Large intestine (tissue), 3 donors: Measurements from ENCODE around the gene TSNAXIP1. TPM values are rescaled to one million over a fixed set of nuclear protein-coding genes. Genes with fewer than 3 reads are reported as not detected.
A peak's percentile ranks its signal among the peaks of the same experiment; 100 is the strongest.

Experiments used
- DNase-seq, 2 donors: peaks; one replicate each; pipeline versions ENCODE4 v3.0.0 to v3.0.0-alpha.2; 2013
- H3K27ac ChIP-seq: one replicate; pipeline ENCODE4 v1.5.1; 2013; ENCODE audit warnings: low read length
- H3K27me3 ChIP-seq: 2 replicates; pipeline ENCODE4 v1.6.1; 2013; ENCODE audit warnings: low read length; ENCODE audit not compliant: control insufficient read depth, insufficient read depth
- H3K36me3 ChIP-seq: 2 replicates; pipeline ENCODE4 v1.6.1; 2013; ENCODE audit warnings: low read length; ENCODE audit not compliant: control insufficient read depth, insufficient read depth
- H3K4me1 ChIP-seq: one replicate; pipeline ENCODE4 v1.6.1; 2013; ENCODE audit warnings: low read length; ENCODE audit not compliant: control insufficient read depth, insufficient read depth
- H3K4me3 ChIP-seq: one replicate; pipeline ENCODE4 v1.5.1; 2013; ENCODE audit warnings: low read length
- H3K9me3 ChIP-seq: one replicate; pipeline ENCODE4 v1.6.1; 2013; ENCODE audit warnings: mild to moderate bottlenecking, low read depth, low read length, moderate library complexity; ENCODE audit not compliant: control insufficient read depth
- WGBS: methylation state at CpG from one replicate; pipeline ENCODE4 v1.1.5; 2013; ENCODE audit warnings: low lambda C conversion rate; ENCODE audit not compliant: insufficient coverage; 5-methylcytosine and 5-hydroxymethylcytosine counted together
- polyA plus RNA-seq: library from polyadenylated mRNA; unstranded; fragments of 120-200 nt; gene quantifications from one replicate; pipeline ENCODE4 v1.2.1, GENCODE V29; 2013

TSNAXIP1 gene
- polyA plus RNA-seq, 1 donor: 1.5 TPM

DNA sequence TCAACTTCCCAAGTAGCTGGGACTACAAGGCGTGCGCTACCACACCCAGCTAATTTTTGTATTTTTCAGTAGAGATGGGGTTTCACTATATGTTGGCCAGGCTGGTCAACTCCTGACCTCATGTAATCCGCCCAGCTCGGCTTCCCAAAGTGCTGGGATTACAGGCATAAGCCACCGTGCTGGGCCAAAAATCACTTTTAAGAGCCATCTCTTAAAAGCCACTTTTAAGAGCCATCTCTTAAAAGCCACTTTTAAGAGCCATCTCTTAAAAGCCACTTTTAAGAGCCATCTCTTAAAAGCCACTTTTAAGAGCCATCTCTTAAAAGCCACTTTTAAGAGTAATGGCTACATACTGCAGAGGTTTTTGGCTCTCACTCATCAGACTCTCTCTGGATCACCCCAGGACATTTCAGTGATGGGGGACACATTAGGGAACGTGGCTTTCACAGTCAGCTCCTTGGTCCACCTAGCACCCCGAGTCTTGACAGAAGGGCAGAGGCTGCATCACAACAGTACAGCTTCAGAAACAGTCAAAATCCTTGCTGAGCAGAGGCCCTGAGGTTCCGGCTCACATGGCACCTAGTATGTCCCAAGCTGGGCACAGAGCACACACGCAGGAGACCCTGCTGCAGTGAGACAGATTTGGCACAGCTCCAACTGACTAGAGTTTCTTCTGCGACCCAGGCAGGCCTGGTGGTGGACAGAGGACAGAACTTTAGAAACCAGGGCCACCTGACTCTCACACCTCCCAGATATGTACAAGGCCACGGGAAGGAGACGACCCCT is 23.9 kb upstream of the TSNAXIP1 start:
- DNase-seq: no peak
- WGBS: no CpG with 5 or more reads among the region's 12 CpGs
- H3K27ac ChIP-seq: no peak overlapping the region
- H3K36me3 ChIP-seq: peaks cover 7% of the 10 kb centered on the region
- H3K4me1 ChIP-seq: no peaks in the 10 kb centered on the region
- H3K4me3 ChIP-seq: no peak overlapping the region
- H3K27me3 ChIP-seq: no peaks in the 10 kb centered on the region
- H3K9me3 ChIP-seq: no peaks in the 10 kb centered on the region

DNA sequence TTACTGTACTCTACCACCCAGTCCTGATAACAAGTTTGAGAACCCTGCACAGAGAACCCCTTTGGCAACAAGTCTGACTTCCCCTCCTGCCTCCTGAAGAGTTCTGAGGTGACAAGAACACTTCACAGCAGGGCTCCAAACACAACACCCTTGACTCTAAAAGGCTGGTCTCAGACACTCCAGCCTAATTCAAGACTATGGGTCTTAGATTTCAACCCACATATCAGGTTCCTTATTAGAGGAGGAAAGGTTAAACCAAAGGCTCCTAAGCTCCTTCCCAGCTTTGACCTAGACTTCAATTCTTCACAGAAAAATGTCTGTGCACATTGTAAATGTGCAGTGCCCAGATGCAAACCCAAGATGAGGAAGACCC is 23.4 kb upstream of the TSNAXIP1 start:
- H3K27me3 ChIP-seq: no peaks in the 10 kb centered on the region
- H3K36me3 ChIP-seq: peaks cover 7% of the 10 kb centered on the region
- H3K4me3 ChIP-seq: no peak overlapping the region
- no peaks in the 10 kb centered on the region for H3K9me3 ChIP-seq
- H3K4me1 ChIP-seq: no peaks in the 10 kb centered on the region
- DNase-seq: no peak
- H3K27ac ChIP-seq: no peak overlapping the region

DNA sequence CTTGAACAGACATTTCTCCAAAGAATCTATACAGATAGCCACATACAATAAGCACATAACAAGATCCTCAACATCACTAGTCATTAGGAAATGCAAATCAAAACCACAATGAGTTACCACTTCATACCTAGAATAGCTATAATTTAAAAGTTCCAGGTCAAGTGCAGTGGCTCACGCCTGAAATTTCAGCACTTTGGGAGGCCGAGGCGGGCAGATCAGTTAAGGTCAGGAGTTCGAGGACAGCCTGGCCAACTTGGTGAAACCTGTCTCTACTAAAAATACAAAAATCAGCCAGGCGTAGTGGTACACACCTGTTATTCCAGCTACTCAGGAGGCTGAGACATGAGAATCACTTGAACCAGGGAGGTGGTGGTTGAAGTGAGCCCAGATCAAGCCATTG is 20.2 kb upstream of the TSNAXIP1 start:
- peaks cover 2% of the 10 kb centered on the region for H3K36me3 ChIP-seq
- H3K27ac ChIP-seq: no peak overlapping the region
- DNase-seq: no peak
- no peaks in the 10 kb centered on the region for H3K9me3 ChIP-seq
- WGBS: 100% methylated on average over 1 of the region's 5 CpGs
- no peaks in the 10 kb centered on the region for H3K27me3 ChIP-seq
- no peaks in the 10 kb centered on the region for H3K4me1 ChIP-seq
- no peak overlapping the region for H3K4me3 ChIP-seq

DNA sequence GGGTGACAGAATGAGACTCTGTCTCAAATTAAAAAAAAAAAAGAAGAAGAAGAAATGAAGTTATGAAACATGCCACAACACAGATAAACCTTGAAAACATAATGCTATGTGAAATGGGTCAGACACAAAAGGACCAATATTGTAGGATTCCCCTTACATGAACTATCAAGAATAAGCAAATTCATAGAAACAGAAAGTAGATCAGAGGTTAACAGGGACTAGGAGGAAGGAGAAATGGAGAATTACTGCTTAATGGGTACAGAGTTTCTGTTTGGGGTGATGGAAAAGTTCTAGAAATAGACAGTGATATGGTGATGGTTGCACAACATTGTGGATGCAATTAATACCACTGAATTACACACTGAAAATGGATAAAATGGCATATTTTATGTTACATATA is 16.6 kb upstream of the TSNAXIP1 start:
- Histone ChIP-seq H3K4me3 (no peak overlapping the region), H3K36me3 (peaks cover 4% of the 10 kb centered on the region), H3K27me3 (no peaks in the 10 kb centered on the region), H3K27ac (no peak overlapping the region), H3K9me3 (no peaks in the 10 kb centered on the region), H3K4me1 (no peaks in the 10 kb centered on the region)
- no peak for DNase-seq

DNA sequence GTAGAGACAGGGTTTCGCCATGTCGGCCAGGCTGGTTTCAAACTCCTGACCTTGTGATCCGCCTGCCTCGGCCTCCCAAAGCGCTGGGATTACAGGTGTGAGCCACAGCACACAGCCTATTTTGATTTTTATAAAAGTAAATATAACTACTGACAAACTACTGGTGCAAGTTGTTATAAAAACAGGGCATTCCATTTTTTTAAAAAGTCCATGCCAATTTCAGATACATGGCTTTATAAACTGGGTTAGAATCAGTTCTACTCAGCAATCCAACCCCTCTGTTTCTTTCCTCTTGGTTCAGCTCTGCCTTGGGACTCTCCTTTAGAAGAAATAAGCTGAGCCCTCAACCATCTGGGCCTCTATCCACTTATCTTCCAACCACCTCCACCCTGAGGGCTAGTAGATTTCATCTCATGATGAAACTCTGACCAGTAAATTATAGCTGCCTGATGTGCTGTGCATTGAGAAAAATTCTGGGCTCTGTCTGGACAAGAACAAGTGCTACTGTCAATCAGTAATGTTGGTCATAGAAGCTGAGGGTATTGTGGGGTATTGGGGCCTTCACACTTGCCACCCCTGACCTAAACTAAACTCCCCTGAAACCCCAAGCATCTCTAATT is 10.5 kb upstream of the TSNAXIP1 start:
- no peaks in the 10 kb centered on the region for H3K4me1 ChIP-seq
- H3K27ac ChIP-seq: no peak overlapping the region
- DNase-seq: no peak
- no peaks in the 10 kb centered on the region for H3K27me3 ChIP-seq
- H3K36me3 ChIP-seq: peaks cover 18% of the 10 kb centered on the region
- H3K9me3 ChIP-seq: no peaks in the 10 kb centered on the region
- no peak overlapping the region for H3K4me3 ChIP-seq
- WGBS: no CpG with 5 or more reads among the region's 5 CpGs

DNA sequence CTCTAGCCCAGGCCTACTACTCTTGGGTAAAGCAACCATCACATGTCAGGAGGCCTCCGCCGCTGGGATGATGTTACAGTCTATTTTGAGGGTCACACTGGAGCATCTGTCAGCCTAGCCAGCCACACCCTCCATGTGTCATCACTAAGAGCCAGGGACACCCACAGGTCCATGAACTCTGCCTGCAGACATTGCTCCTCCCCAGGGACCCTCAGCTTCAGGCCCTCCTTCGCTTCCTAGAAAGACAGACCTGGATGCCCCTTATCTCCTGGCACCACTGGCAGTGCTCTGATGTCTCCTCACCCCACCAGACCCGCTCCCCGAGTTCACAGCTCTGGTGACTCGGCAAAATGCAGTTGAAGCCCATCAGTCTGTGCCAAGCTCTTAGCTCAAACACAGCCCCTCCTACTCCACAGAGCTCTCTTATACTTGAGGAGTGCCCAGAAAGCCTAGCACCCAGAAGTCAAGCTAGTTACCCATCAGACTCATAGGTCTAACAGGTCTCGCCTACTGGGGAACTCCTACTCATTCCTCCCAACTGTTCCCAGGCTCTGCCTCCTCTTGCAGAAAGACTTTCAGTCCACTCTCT is 6.3 kb upstream of the TSNAXIP1 start:
- Histone ChIP-seq H3K4me1 (peaks cover 9% of the 10 kb centered on the region), H3K9me3 (no peaks in the 10 kb centered on the region), H3K27me3 (no peaks in the 10 kb centered on the region), H3K4me3 (no peak overlapping the region), H3K36me3 (peaks cover 37% of the 10 kb centered on the region), H3K27ac (no peak overlapping the region)
- no peak for DNase-seq
- no CpG with 5 or more reads among the region's 7 CpGs for WGBS

DNA sequence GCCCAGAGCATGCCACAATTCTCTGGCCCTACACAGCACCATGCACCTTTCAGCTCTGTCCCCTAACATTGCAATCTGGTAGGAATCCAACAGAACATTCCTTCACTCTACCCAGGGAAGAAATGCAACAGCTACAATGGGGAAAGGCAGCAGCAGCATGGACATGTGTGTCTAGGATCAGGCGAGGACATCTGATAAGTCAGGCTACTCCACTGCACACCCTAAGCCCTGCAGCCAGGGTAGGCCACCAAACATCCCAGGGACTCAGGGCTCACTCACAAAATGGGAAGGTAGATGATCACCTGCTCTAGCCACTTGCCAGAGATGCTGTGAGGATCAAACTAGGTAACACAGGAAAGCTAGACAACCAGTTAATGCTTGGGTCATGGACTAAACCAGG is 5.4 kb upstream of the TSNAXIP1 start:
- no peak for DNase-seq
- WGBS: no CpG with 5 or more reads among the region's 1 CpG
- Histone ChIP-seq H3K4me3 (no peak overlapping the region), H3K4me1 (peaks cover 12% of the 10 kb centered on the region), H3K36me3 (peaks cover 37% of the 10 kb centered on the region), H3K27ac (no peak overlapping the region), H3K27me3 (no peaks in the 10 kb centered on the region), H3K9me3 (no peaks in the 10 kb centered on the region)

DNA sequence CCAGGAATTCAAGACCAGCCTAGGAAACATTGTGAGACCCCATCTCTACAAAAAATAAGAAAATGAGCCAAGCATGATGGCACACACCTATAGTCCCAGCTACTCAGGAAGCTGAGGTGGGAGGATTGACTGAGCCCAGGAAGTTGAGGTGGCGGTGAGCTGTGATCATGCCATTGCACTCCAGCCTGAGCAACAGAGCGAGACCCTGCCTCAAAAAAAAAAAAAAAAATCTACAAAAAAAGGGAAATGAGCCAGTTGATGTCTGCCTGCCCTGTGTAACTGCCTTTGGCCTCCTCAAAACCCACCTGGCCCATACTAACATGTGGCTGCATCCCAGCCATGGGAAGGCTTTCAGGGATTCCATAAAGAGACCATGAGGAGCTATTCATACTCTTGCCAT is 4.8 kb upstream of the TSNAXIP1 start:
- no CpG with 5 or more reads among the region's 2 CpGs for WGBS
- no peaks in the 10 kb centered on the region for H3K9me3 ChIP-seq
- peaks cover 37% of the 10 kb centered on the region for H3K36me3 ChIP-seq
- H3K27me3 ChIP-seq: no peaks in the 10 kb centered on the region
- H3K4me3 ChIP-seq: no peak overlapping the region
- H3K27ac ChIP-seq: no peak overlapping the region
- no peak for DNase-seq
- peaks cover 12% of the 10 kb centered on the region for H3K4me1 ChIP-seq

DNA sequence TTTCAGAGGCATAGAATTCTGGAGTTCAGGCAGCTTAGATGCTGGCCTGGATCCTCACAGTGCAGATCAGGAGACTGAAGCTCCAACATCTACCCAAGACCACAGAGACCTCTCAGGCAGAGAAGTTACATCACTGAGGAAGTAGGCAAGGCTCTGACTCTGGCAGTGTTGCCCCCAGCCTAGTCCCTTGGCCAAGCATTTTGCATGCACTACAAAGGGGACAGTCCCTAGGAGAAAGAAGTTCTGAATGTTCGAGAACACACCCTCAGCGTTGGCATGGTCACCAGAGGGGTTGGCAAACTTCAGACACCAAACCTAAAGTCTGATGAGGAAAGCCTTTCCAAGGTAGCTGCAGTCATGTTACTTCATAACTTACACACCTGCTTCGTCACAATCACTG is 2.8 kb upstream of the TSNAXIP1 start:
- no CpG with 5 or more reads among the region's 3 CpGs for WGBS
- Histone ChIP-seq H3K4me3 (no peak overlapping the region), H3K9me3 (no peaks in the 10 kb centered on the region), H3K4me1 (peaks cover 12% of the 10 kb centered on the region), H3K27ac (no peak overlapping the region), H3K27me3 (no peaks in the 10 kb centered on the region), H3K36me3 (peaks cover 29% of the 10 kb centered on the region)
- DNase-seq: no peak

DNA sequence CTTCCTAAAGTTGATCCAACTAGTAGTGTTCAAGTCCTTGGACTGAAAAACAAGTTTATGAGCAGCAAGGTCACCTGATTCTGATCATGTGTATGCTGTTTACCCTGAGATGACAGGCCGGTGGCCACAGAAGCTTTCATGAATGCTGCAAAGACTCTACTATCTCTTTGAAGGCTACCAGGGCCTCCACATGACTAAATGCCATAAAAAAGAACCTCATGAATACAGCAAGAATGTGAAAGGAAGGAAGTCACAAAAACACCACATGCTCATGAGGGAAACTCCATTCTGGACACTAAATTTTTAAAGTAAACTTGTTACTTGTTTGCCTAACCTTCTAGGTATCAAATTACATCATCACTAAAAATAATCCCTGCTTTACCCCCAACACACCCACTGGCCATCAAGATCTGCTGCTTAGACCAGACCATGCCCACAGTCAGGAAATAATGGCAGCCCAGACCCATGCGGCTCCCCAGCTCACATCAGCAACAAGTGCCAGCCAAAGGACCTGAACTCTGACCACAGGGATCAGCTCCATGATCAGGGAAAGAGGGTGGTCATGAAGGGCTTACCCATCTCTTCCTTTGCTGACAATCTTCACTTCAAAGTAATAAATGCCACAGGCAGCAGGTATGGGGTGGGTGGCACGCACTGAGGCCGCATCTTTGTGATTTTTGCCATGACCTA is 1.7 kb upstream of the TSNAXIP1 start:
- Histone ChIP-seq H3K27me3 (no peaks in the 10 kb centered on the region), H3K4me3 (peak overlapping the region; percentile 92), H3K27ac (peak overlapping the region; percentile 73), H3K36me3 (peaks cover 28% of the 10 kb centered on the region), H3K4me1 (peaks cover 12% of the 10 kb centered on the region), H3K9me3 (no peaks in the 10 kb centered on the region)
- WGBS: no CpG with 5 or more reads among the region's 4 CpGs
- peak; percentile 22 to 61 for DNase-seq
